K562 (cell line): ENCODE results near the gene STAP1. TPM values are rescaled to one million over a fixed set of nuclear protein-coding genes. Genes with fewer than 3 reads are reported as not detected.
A peak's percentile ranks its signal among the peaks of the same experiment; 100 is the strongest.

ENCODE experiments used
- ELF1 ChIP-seq: fragments of 200-800 bp; sonication (Bioruptor generic); IDR thresholded peaks from 2 replicates; pipeline ENCODE4 v1.6.1; 2016; ENCODE audit warnings: missing genetic modification characterization, missing compliant biosample characterization
- FOXJ2 ChIP-seq: fragments of 200-800 bp; sonication (Bioruptor generic); IDR thresholded peaks from 2 replicates; pipeline ENCODE4 v1.6.1; 2016; ENCODE audit warnings: missing genetic modification characterization, missing compliant biosample characterization
- FOXJ3 ChIP-seq: sonication (generic); formaldehyde crosslinking; IDR thresholded peaks from 2 replicates; pipeline ENCODE4 v1.4.0; 2020; ENCODE audit warnings: mild to moderate bottlenecking, missing genetic modification reagents
- FOXK2 ChIP-seq, 2 experiments: fragments of 450-650 bp; IDR thresholded peaks in 1 of 2; conservative IDR thresholded peaks in 1 of 2; 2 replicates each; pipeline ENCODE4 v1.6.1; 2016; ENCODE audit warnings: low read depth in 2 of 2, mild to moderate bottlenecking in 1 of 2
- MED1 ChIP-seq: sonication (generic); formaldehyde crosslinking; IDR thresholded peaks from 2 replicates; pipeline ENCODE4 v1.8.1; 2023; ENCODE audit warnings: missing genetic modification reagents, borderline replicate concordance
- NFE2 ChIP-seq: IDR thresholded peaks from 2 replicates; pipeline ENCODE4 v1.6.1; 2014; ENCODE audit warnings: antibody characterized with exemption, low read depth
- NFRKB ChIP-seq: fragments of 450-650 bp; IDR thresholded peaks from 2 replicates; pipeline ENCODE4 v1.6.1; 2016; ENCODE audit warnings: low read depth
- POLR2H ChIP-seq: IDR thresholded peaks from 2 replicates; pipeline ENCODE4 v1.6.1; 2016; ENCODE audit warnings: missing genetic modification characterization, low read depth, mild to moderate bottlenecking, control low read depth, missing compliant biosample characterization, moderate library complexity
- RFX1 ChIP-seq: fragments of 450-650 bp; IDR thresholded peaks from 2 replicates; pipeline ENCODE4 v1.6.1; 2016; ENCODE audit warnings: mild to moderate bottlenecking, moderate library complexity
- SIN3A ChIP-seq, 2 experiments: fragments of 150-350 bp in 1 of 2; IDR thresholded peaks; 2 replicates each; pipeline ENCODE4 v1.6.1; 2011 to 2016; ENCODE audit warnings: borderline replicate concordance in 2 of 2, low read depth in 2 of 2, low read length in 2 of 2, mild to moderate bottlenecking in 2 of 2, moderate library complexity in 2 of 2; ENCODE audit not compliant: control insufficient read depth in 1 of 2
- SMARCA5 ChIP-seq: fragments of 450-650 bp; IDR thresholded peaks from 2 replicates; pipeline ENCODE4 v1.6.1; 2016
- SP2 ChIP-seq: IDR thresholded peaks from 2 replicates; pipeline ENCODE4 v1.6.1; 2011; ENCODE audit warnings: mild to moderate bottlenecking, low read depth, low read length, moderate library complexity; ENCODE audit not compliant: poor library complexity, severe bottlenecking; ENCODE audit errors: extremely low read depth
- WHSC1 ChIP-seq: IDR thresholded peaks from one replicate; pipeline ENCODE4 v1.6.1; 2012; ENCODE audit warnings: low read length, control low read depth, inconsistent platforms
- ZKSCAN8 ChIP-seq: fragments of 200-800 bp; sonication (Bioruptor generic); IDR thresholded peaks from 2 replicates; pipeline ENCODE4 v1.6.1; 2016; ENCODE audit warnings: missing genetic modification characterization, missing compliant biosample characterization
- ZNF184 ChIP-seq: sonication (generic); formaldehyde crosslinking; IDR thresholded peaks from 2 replicates; pipeline ENCODE4 v1.5.0; 2020; ENCODE audit warnings: missing genetic modification reagents
- ZNF274 ChIP-seq: IDR thresholded peaks from 2 replicates; pipeline ENCODE4 v1.6.1; 2011; ENCODE audit warnings: low read depth, mild to moderate bottlenecking, low read length, moderate library complexity, borderline replicate concordance
- ZNF282 ChIP-seq: sonication (generic); formaldehyde crosslinking; IDR thresholded peaks from 2 replicates; pipeline ENCODE4 v1.8.1; 2023; ENCODE audit warnings: missing genetic modification reagents
- ZNF445 ChIP-seq: fragments of 250-450 bp; sonication (Bioruptor Pico); IDR thresholded peaks from 2 replicates; pipeline ENCODE4 v1.4.0; 2020; ENCODE audit warnings: low read depth, mild to moderate bottlenecking, moderate library complexity
- ZNF780A ChIP-seq: fragments of 250-450 bp; sonication (Bioruptor Pico); IDR thresholded peaks from 2 replicates; pipeline ENCODE4 v1.5.0; 2021; ENCODE audit warnings: mild to moderate bottlenecking
- polyA plus RNA-seq, 8 experiments: library from polyadenylated mRNA; depleted of rRNA in 4 of 8; stranded (reverse) in 5 of 8; unstranded in 3 of 8; fragments of >200 nt; fragmentation: Nextera tagmentation in 2 of 8; fragmentation: Illumina TruSeq in 1 of 8; extraction: Ambion mirVana in 2 of 8; extraction: Trizol in 1 of 8; gene quantifications; 2 replicates each; pipeline versions ENCODE4 v1.2.1 to v1.2.3, GENCODE V29; 2011 to 2014; ENCODE audit warnings: inconsistent platforms in 1 of 8, missing spikeins in 1 of 8
- total RNA-seq, 7 experiments: library from RNA; depleted of rRNA in 6 of 7; stranded (reverse); fragments of >200 nt in 6 of 7; fragmentation: Illumina TruSeq in 2 of 7; extraction: Trizol in 2 of 7; gene quantifications; 2 replicates each; pipeline versions ENCODE4 v1.2.1 to v1.2.3, GENCODE V29; 2011 to 2021; ENCODE audit warnings: low replicate concordance in 1 of 7
- TF ChIP-seq, protein P1 (sequence below): fragments of 450-650 bp; IDR thresholded peaks from 2 replicates; pipeline ENCODE4 v1.6.1; 2017; ENCODE audit warnings: antibody characterized with exemption
- TF ChIP-seq, protein P2 (sequence below): sonication (generic); formaldehyde crosslinking; IDR thresholded peaks from 2 replicates; pipeline ENCODE4 v1.8.0; 2022; ENCODE audit warnings: missing genetic modification reagents, mild to moderate bottlenecking, moderate library complexity, borderline replicate concordance
- TF ChIP-seq, protein P3 (sequence below): IDR thresholded peaks from 2 replicates; pipeline ENCODE4 v1.6.1; 2011; ENCODE audit not compliant: insufficient read length; ENCODE audit errors: extremely low read depth
- TF ChIP-seq, protein P4 (sequence below): fragments of 450-650 bp; IDR thresholded peaks from 2 replicates; pipeline ENCODE4 v1.6.1; 2017; ENCODE audit warnings: antibody characterized with exemption, mild to moderate bottlenecking

Gene STAP1
- total and polyA plus RNA-seq, 9 of the 15 experiments (the other 6 are each of a cell fraction or from before 2014, with no cell fraction given): 0.50 to 5.6 (median 1.4) TPM

DNA sequence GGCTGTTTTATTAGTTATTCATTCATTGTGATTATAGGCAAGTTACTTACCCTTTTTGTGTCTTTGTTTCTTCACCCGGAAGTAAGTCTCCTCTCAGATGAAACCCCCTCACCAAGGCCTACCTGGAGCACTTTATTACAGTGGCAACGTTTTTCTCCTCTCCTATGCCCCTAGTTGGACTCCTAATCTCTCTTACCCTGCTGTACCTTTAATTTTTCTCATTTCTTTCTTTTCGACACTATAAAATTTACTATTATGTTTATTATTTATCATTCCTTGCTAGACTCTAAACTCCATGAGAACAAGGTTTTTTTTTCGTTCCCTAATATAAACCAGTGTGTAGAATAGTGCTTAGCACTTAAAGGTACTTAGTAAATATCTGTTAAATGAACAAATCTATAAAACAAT is 17.5 kb downstream of the STAP1 start (continued):
- TF ChIP-seq POLR2H (tag) (peak; percentile 7; the same call in 1 of the 2 replicates), WHSC1 (no peak), FOXJ2 (no peak), SP2 (no peak), ZNF184 (CRISPR knock-in tag) (no peak), SMARCA5 (no peak), NFRKB (peak; percentile 78), NFE2 (no peak), ZNF445 (CRISPR knock-in tag) (no peak), ZKSCAN8 (CRISPR knock-in tag) (peak; percentile 32; the same call in 1 of the 2 replicates), FOXK2 (conservative IDR thresholded peaks at IDR 0.05 in 1 of 2, IDR thresholded peaks at IDR 0.05 in 1 of 2; ENCODE audit: low read depth in 2 of 2) (0 out of 4 replicates have a peak, but pooled peaks of 1 of the 2 experiments have one; percentile 22), ELF1 (tag) (peak; percentile 78), SIN3A (IDR thresholded peaks at IDR 0.05; ENCODE audit: borderline replicate concordance in 2 of 2, control insufficient read depth in 1 of 2, low read depth in 2 of 2, low read length in 2 of 2) (no peak), ZNF282 (CRISPR knock-in tag) (no peak), FOXJ3 (no peak), ZNF274 (no peak), MED1 (CRISPR knock-in tag) (no peak), ZNF780A (no peak), RFX1 (no peak)
- TF ChIP-seq, protein P1, sequence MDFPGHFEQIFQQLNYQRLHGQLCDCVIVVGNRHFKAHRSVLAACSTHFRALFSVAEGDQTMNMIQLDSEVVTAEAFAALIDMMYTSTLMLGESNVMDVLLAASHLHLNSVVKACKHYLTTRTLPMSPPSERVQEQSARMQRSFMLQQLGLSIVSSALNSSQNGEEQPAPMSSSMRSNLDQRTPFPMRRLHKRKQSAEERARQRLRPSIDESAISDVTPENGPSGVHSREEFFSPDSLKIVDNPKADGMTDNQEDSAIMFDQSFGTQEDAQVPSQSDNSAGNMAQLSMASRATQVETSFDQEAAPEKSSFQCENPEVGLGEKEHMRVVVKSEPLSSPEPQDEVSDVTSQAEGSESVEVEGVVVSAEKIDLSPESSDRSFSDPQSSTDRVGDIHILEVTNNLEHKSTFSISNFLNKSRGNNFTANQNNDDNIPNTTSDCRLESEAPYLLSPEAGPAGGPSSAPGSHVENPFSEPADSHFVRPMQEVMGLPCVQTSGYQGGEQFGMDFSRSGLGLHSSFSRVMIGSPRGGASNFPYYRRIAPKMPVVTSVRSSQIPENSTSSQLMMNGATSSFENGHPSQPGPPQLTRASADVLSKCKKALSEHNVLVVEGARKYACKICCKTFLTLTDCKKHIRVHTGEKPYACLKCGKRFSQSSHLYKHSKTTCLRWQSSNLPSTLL: no peak
- TF ChIP-seq, protein P2, sequence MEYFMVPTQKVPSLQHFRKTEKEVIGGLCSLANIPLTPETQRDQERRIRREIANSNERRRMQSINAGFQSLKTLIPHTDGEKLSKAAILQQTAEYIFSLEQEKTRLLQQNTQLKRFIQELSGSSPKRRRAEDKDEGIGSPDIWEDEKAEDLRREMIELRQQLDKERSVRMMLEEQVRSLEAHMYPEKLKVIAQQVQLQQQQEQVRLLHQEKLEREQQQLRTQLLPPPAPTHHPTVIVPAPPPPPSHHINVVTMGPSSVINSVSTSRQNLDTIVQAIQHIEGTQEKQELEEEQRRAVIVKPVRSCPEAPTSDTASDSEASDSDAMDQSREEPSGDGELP (CRISPR knock-in tag): no peak
- TF ChIP-seq, protein P3, sequence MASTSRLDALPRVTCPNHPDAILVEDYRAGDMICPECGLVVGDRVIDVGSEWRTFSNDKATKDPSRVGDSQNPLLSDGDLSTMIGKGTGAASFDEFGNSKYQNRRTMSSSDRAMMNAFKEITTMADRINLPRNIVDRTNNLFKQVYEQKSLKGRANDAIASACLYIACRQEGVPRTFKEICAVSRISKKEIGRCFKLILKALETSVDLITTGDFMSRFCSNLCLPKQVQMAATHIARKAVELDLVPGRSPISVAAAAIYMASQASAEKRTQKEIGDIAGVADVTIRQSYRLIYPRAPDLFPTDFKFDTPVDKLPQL: no peak
- TF ChIP-seq, protein P4, sequence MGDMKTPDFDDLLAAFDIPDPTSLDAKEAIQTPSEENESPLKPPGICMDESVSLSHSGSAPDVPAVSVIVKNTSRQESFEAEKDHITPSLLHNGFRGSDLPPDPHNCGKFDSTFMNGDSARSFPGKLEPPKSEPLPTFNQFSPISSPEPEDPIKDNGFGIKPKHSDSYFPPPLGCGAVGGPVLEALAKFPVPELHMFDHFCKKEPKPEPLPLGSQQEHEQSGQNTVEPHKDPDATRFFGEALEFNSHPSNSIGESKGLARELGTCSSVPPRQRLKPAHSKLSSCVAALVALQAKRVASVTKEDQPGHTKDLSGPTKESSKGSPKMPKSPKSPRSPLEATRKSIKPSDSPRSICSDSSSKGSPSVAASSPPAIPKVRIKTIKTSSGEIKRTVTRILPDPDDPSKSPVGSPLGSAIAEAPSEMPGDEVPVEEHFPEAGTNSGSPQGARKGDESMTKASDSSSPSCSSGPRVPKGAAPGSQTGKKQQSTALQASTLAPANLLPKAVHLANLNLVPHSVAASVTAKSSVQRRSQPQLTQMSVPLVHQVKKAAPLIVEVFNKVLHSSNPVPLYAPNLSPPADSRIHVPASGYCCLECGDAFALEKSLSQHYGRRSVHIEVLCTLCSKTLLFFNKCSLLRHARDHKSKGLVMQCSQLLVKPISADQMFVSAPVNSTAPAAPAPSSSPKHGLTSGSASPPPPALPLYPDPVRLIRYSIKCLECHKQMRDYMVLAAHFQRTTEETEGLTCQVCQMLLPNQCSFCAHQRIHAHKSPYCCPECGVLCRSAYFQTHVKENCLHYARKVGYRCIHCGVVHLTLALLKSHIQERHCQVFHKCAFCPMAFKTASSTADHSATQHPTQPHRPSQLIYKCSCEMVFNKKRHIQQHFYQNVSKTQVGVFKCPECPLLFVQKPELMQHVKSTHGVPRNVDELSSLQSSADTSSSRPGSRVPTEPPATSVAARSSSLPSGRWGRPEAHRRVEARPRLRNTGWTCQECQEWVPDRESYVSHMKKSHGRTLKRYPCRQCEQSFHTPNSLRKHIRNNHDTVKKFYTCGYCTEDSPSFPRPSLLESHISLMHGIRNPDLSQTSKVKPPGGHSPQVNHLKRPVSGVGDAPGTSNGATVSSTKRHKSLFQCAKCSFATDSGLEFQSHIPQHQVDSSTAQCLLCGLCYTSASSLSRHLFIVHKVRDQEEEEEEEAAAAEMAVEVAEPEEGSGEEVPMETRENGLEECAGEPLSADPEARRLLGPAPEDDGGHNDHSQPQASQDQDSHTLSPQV: no peak
